ENCODE results near the gene FAM50B. TPM values are rescaled to one million over a fixed set of nuclear protein-coding genes. Genes with fewer than 3 reads are reported as not detected.

Gene FAM50B
- total and polyA plus RNA-seq, 2 of the 13 experiments (the other 11 are each of a cell fraction or from before 2014, with no cell fraction given), result 0.05 TPM; not detected in 1

- Histone ChIP-seq H3K79me2 (ENCODE audit: insufficient read depth, low read length) (no peaks in the 10 kb centered on the region), H3K4me1 (ENCODE audit: insufficient read depth, low read length) (peaks cover 39% of the 10 kb centered on the region), H3K4me3 (replicated peaks in 1 of 3; ENCODE audit: insufficient read depth in 1 of 3, low read depth in 2 of 3, low read length in 3 of 3) (no peak overlapping the region), H2AFZ (ENCODE audit: low read length) (no peak overlapping the region), H3K27me3 (ENCODE audit: control insufficient read depth in 1 of 2, insufficient read depth in 2 of 2, low read length in 2 of 2) (no peaks in the 10 kb centered on the region), H3K36me3 (replicated peaks in 1 of 2; ENCODE audit: control insufficient read depth in 1 of 2, insufficient read depth in 2 of 2, low read length in 2 of 2) (no peaks in the 10 kb centered on the region), H3K4me2 (ENCODE audit: low read depth, low read length) (no peak overlapping the region), H3K9me3 (ENCODE audit: low read length) (no peaks in the 10 kb centered on the region), H4K20me1 (ENCODE audit: insufficient read depth, low read length) (no peaks in the 10 kb centered on the region), H3K9ac (ENCODE audit: insufficient read depth, low read depth, low read length) (no peak overlapping the region), H3K27ac (ENCODE audit: extremely low read length, insufficient read depth, low read length) (no peak overlapping the region)
- DNase-seq (ENCODE audit: low spot score) (no peak), ATAC-seq (no peak), FAIRE-seq (no peak)
- POLR2A ChIA-PET, result no interaction called here
- intact Hi-C loops (cut with micrococcal nuclease; ENCODE audit: unreplicated experiment) (no loop called here), in situ Hi-C loops (cut with HindIII; ENCODE audit: extremely low pct_ligation_motif_present, low pct_unique_long_range_greater_than_20kb) (no loop called here)
- 82% methylated on average over 14 of the region's 14 CpGs for WGBS (ENCODE audit: low lambda C conversion rate)
- no TSS peak for BruUV-seq (replicated peaks)
- TF ChIP-seq EHMT2 (IDR thresholded peaks at IDR 0.05; ENCODE audit: borderline replicate concordance, low read depth, low read length) (no peak), ZNF577 (CRISPR knock-in tag; IDR thresholded peaks at IDR 0.05; ENCODE audit: borderline replicate concordance, low read depth) (no peak), ZNF24 (IDR thresholded peaks at IDR 0.05) (no peak), ZFP62 (CRISPR knock-in tag; IDR thresholded peaks at IDR 0.05) (no peak), GATA4 (IDR thresholded peaks at IDR 0.05; ENCODE audit: borderline replicate concordance, low read depth) (no peak), ZNF468 (CRISPR knock-in tag; IDR thresholded peaks at IDR 0.05) (no peak), EEA1 (CRISPR knock-in tag; IDR thresholded peaks at IDR 0.05; ENCODE audit: borderline replicate concordance) (no peak), HNRNPH1 (optimal IDR thresholded peaks at IDR 0.05; ENCODE audit: low read depth, low read length) (no peak), ZNF720 (CRISPR knock-in tag; IDR thresholded peaks at IDR 0.05) (no peak), E2F2 (CRISPR knock-in tag; IDR thresholded peaks at IDR 0.05; ENCODE audit: borderline replicate concordance) (no peak), KLF13 (CRISPR knock-in tag; IDR thresholded peaks at IDR 0.05) (no peak), ZNF772 (CRISPR knock-in tag; IDR thresholded peaks at IDR 0.05) (no peak), ZNF580 (CRISPR knock-in tag; IDR thresholded peaks at IDR 0.05; ENCODE audit: borderline replicate concordance, low read depth) (no peak), ZNF30 (CRISPR knock-in tag; IDR thresholded peaks at IDR 0.05) (no peak), ZNF564 (CRISPR knock-in tag; IDR thresholded peaks at IDR 0.05) (no peak), SKI (IDR thresholded peaks at IDR 0.05; ENCODE audit: partially characterized antibody) (no peak)
- CTCF ChIA-PET (ENCODE audit: low intra/inter-chr PET ratio, low total read pairs), result no interaction called here
Observed at GRCh38 chr6:3857468-3858456, 8.6 kb downstream of the FAM50B start.

Measured in HepG2 (cell line).